CD4-positive, alpha-beta T cell treated with Interferon alpha-2 for 1 hour (primary cell): ENCODE data around the gene SDC4.
A peak's percentile ranks its signal among the peaks of the same experiment; 100 is the strongest.

Experiments
- DNase-seq, 2 donors: peaks; one replicate each; pipeline ENCODE4 v3.0.0-alpha.2; 2020 to 2022

SDC4 gene

GRCh38 chr20:45342855-45343531 lies 5.2 kb downstream of the SDC4 start:
- no peak for DNase-seq

- no peak for DNase-seq
Measured at GRCh38 chr20:45341939-45342854, 6.0 kb downstream of the SDC4 start.

DNA sequence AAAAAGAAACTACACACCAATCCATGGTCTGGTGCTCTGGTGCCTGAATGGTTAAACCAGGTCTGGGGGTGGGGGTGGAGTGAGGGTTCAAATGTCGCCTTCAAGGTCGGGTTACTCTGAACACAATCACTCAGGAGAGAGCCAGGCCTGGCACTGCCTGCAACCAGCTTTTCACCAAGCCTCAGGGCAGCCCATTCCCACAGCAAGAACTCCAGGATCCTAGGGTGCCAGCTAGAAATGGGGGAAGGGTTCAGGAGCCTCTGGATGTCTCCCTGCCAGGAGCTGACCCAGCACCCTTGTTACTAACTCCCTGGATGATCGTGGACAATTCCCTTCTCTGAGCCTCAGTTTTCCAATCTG lies 6.7 kb downstream of the SDC4 start:
- no peak for DNase-seq

GRCh38 chr20:45340951-45341350 lies 7.3 kb downstream of the SDC4 start:
- DNase-seq: no peak

DNA sequence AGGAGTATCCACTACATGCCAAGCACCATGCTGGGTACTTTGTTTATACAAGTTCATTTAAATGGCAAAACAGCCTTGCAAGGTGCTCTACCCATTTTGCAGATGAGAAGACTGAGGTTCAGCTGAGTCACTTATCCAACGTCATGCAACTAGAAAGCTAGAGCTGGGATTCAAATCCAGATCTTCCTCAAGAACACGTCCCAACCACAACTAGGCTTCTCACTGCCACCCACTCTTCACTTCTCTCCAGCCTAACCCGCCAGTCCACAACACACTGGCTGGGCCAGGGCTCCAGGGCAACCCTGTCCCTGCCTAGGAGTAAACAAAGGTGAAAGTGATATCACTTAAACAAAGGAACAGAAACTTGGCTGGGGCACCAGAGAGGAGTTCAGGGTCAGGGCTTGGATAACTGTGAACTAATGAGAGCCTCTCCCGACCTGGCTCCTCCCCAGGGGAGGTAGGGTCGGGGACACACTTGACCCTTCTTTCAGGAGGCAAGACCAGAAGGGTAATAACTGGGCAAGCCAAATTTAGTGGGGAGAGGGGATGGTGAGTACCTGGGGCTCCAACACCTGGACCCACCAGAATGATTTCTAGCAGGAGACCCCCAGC lies 7.9 kb downstream of the SDC4 start:
- DNase-seq: no peak

- no peak for DNase-seq
Measured at GRCh38 chr20:45339799-45340198, 8.4 kb downstream of the SDC4 start.

DNA sequence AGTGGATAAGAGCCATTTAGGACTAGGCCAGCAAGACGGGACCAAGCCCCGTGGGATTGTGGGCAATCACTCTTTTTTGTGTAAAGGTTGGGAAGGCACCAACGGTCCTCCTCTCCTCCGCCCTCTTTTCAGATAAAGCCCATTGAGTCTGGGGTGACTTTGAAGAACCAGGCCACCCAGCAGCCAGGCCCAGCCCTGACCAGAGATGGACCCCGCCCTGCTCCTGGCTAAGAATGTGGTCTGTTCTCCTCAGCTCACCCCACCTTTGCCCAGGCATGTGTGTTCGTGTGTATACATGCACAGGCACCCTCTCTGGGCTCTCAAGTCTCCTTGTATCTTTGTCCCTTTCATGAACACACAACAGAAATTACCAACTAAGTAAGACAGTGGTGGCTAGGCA lies 9.1 kb downstream of the SDC4 start:
- DNase-seq: no peak

DNA sequence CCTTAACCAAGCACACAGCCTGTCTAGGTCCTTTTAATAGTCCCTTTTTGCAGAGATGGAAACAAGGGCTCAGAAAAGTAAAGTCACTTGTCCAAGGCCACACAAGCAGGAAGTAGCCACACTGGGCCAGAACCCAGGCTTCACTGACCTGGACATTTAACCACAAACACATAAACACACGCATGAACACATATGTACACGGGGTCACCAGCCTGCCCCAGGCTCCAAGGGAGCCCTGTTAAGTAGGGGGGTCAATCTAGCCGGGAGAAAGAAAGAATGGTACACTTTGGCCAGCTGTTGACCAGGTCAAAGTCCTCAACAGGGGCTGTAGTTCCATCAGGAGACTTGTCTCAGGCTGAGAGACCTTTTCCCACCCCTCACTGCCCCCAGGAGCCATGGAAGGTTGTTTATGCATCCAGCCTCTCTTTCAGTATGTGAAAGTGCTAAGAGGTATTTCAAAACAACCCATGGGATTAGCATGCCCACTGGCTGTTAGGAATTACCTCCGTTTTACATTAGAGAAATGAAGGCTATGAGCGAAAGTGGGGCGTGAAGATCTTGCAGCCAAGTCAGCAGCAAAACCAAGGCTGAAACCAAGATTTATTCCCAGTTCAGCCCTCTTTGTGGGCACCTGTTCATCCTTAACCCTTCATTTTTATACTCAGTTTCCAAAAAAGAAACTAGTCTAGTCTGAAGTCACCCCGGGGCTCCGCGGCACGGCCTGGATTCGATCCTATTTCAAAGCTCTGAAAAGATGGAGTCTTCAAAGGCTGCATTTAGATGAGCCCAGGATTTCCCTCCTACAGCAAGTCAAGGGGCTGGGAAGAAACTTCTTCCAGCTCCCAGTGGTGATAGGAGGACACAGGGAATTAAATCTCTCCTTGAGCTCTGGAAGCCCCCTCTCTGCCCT lies 9.8 kb downstream of the SDC4 start:
- DNase-seq: no peak

GRCh38 chr20:45337367-45338120 lies 10.7 kb downstream of the SDC4 start:
- no peak for DNase-seq

GRCh38 chr20:45336530-45337366 lies 11.5 kb downstream of the SDC4 start:
- DNase-seq: no peak

GRCh38 chr20:45330476-45330875 lies 17.7 kb downstream of the SDC4 start:
- DNase-seq: no peak

GRCh38 chr20:45329497-45330319 lies 18.5 kb downstream of the SDC4 start:
- no peak for DNase-seq

- DNase-seq: no peak
Measured at GRCh38 chr20:45328451-45328850, 19.8 kb downstream of the SDC4 start.

DNA sequence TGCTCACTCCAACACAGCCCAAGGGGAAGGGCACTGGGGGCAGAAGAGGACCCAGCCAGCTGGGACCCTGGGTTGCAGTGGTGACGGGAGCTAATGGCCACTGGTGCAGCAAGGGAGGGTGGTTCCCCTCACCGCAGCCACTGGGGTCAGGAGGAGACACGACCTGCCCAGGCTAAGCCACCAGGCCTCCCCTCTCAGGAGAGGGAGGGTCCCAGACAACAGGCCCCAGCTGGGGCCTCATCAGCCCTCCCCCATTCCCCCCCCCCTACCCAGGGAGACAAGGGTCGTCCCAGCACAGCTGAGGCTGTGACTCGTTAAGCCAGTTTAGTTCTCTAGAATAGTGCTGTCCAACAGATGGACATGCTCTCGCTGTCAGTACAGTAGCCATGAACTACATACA lies 22.9 kb downstream of the SDC4 start:
- DNase-seq: no peak

GRCh38 chr20:45323731-45324130 lies 24.5 kb downstream of the SDC4 start:
- no peak for DNase-seq

DNA sequence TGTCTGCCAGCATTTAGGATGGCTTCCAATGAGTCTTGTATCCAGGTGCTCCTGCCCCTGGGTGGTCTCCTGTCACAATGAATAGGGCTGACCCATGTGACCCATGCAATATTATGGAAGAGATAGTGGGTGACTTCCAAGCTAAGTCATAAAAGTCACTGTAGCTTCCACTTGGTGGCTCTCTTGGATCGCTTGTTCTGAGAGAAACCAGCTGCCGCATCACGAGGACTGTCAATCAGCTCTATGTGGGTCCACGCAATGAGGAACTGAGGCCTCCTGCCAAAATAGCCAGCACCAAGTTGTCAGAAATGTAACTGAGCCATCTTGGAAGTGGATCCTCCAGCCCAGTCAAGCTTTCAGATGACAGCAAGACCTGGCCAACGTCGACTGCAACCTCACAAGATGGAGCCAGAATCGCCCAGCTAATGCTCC lies 25.3 kb downstream of the SDC4 start:
- peak; percentile 11 to 52 for DNase-seq

DNA sequence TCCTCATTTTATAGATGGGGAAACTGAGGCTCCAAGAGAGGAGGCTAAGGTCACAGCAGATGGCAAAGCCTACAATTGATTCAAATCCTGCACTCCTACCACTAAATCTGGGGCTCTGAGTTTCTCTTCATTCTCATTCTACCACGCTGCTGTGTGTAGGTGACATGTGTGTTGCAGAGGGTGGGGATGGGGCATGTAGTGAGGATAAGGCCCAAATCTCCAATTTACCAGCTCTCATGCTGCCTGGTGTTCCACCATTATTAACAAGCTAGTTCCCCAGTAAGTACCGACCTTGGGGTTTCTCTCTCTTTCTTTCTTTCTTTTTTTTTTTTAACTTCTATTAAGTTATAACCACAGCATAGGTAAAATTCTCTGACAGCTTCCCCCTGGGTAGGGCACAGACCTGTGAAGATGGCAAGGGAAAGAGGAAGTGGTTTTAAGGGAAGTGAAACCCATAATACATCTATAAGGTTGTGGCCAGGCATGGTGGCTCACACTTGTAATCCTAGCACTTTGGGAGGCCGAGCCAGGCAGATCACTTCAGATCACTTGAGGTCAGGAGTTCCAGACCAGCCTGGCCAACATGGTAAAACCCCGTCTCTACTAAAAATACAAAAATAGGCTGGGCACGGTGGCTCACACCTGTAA lies 27.2 kb downstream of the SDC4 start:
- DNase-seq: peak; percentile 42 to 59

- DNase-seq: no peak
Measured at GRCh38 chr20:45318948-45319347, 29.3 kb downstream of the SDC4 start.

GRCh38 chr20:45318386-45318939 lies 29.8 kb downstream of the SDC4 start:
- no peak for DNase-seq
